Breast epithelium (tissue), 3 donors: ENCODE data around the gene IRAK1.

Source experiments
- CTCF ChIP-seq, 3 donors: fragments of 450-650 bp; IDR thresholded peaks; one replicate each; pipeline ENCODE4 v1.5.1; 2016 to 2017; ENCODE audit warnings: antibody characterized with exemption in 3 of 3, mild to moderate bottlenecking in 3 of 3, moderate library complexity in 3 of 3
- POLR2A ChIP-seq: fragments of 450-650 bp; IDR thresholded peaks from one replicate; pipeline ENCODE4 v1.6.1; 2016; ENCODE audit warnings: antibody characterized with exemption, mild to moderate bottlenecking, moderate library complexity

GRCh38 chrX:154051201-154051810 is 31.6 kb upstream of the IRAK1 start:
- peak; percentile 50 to 58 (median 52) for TF ChIP-seq CTCF (IDR thresholded peaks at IDR 0.05)
- no peak for TF ChIP-seq POLR2A
